ENCODE results near the gene ACSL1.

GRCh38 chr4:184826691-184827270, 1.0 kb upstream of the ACSL1 start:
- no peak for TF ChIP-seq REST (IDR thresholded peaks at IDR 0.05; ENCODE audit: insufficient read depth in 1 of 2, low read depth in 2 of 2, low read length in 2 of 2)
- TF ChIP-seq POLR2AphosphoS5 (IDR thresholded peaks at IDR 0.05; ENCODE audit: low read depth, low read length) = no peak
- no peak for TF ChIP-seq TAF1 (IDR thresholded peaks at IDR 0.05; ENCODE audit: borderline replicate concordance, insufficient read depth, low read length)
- TF ChIP-seq FOXP2 (optimal IDR thresholded peaks at IDR 0.05; ENCODE audit: borderline replicate concordance, extremely low read depth, extremely low read length, insufficient read depth) = no peak
- no peak for TF ChIP-seq SIN3A (IDR thresholded peaks at IDR 0.05; ENCODE audit: borderline replicate concordance, insufficient read depth, low read length)
